Activated naive CD8-positive, alpha-beta T cell treated with anti-CD3 and anti-CD28 coated beads, Interleukin-2, amount 10 ng/mL, durations not matched to agents 7 days and 5 days (primary cell): ENCODE measurements around the gene TNFAIP2. TPM values are rescaled to one million over a fixed set of nuclear protein-coding genes. Genes with fewer than 3 reads are reported as not detected.

Experiments
- ATAC-seq: fragments of 150-1000 bp; cut with Tn5 transposase; one replicate; pipeline ENCODE4 v1.10.0; 2021; ENCODE audit warnings: low read depth, moderate library complexity
- POLR2A ChIA-PET: fragments of 350-600 bp; sonication (Branson Sonifier 250); formaldehyde crosslinking; loops from one replicate; lab custom pipeline; 2021; ENCODE audit warnings: antibody characterized with exemption; lab: Charles Lee
- DNase-seq: peaks from one replicate; pipeline ENCODE4 v3.0.0; 2021
- H3K27ac Mint-ChIP-seq: one replicate; pipeline ENCODE4 v1.8.0; 2022; ENCODE audit warnings: mild to moderate bottlenecking, mixed read lengths
- H3K27me3 Mint-ChIP-seq: one replicate; pipeline ENCODE4 v1.8.0; 2022; ENCODE audit warnings: mild to moderate bottlenecking, moderate library complexity, mixed read lengths
- H3K36me3 Mint-ChIP-seq: one replicate; pipeline ENCODE4 v1.8.0; 2021; ENCODE audit warnings: mild to moderate bottlenecking, mixed read lengths
- H3K4me1 Mint-ChIP-seq: one replicate; pipeline ENCODE4 v1.8.0; 2021; ENCODE audit warnings: mixed read lengths
- H3K4me3 Mint-ChIP-seq: one replicate; pipeline ENCODE4 v1.8.0; 2022; ENCODE audit warnings: mild to moderate bottlenecking, moderate library complexity, mixed read lengths
- H3K9me3 Mint-ChIP-seq: one replicate; pipeline ENCODE4 v1.8.0; 2021; ENCODE audit warnings: mixed read lengths
- total RNA-seq, 2 experiments: library from RNA; stranded (reverse); gene quantifications; one replicate each; pipeline ENCODE4 v1.2.3, GENCODE V29; 2021

TNFAIP2 gene
- total RNA-seq, 2 experiments from 2014 or later: 3.0 TPM

DNA sequence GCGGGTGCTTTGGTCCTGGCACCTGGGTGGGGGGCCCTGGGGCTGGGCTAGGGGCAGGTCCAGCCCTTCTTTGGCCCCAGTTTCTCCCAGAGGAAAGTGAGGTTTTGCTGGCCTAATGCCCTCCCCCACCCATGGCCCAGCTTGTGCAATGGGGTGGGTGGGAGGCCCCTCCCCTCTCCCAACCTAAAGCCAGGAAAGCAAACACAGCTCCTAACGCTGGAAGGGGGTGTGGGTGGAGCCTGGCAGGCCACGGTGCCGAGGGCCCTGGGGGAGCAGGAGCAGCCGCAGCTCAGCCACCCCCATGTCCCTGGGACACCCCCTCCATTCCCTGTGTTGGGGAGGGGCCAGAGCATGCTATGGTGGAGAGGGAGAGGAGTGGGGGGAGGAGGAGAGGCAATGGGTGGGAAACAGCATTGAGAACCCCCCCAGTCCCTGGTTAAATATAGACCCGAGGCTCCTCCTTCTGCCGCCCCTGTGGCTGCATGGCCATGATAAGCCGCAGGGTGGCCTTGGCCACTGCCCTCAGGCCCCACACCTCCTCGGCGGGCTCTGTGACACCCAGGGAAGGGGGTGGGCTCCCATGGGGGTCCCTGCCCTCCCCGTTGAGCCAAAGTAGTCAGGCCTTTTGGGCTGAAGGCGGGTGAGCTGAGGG lies 24.1 kb upstream of the TNFAIP2 start:
- POLR2A ChIA-PET: no interaction called here

DNA sequence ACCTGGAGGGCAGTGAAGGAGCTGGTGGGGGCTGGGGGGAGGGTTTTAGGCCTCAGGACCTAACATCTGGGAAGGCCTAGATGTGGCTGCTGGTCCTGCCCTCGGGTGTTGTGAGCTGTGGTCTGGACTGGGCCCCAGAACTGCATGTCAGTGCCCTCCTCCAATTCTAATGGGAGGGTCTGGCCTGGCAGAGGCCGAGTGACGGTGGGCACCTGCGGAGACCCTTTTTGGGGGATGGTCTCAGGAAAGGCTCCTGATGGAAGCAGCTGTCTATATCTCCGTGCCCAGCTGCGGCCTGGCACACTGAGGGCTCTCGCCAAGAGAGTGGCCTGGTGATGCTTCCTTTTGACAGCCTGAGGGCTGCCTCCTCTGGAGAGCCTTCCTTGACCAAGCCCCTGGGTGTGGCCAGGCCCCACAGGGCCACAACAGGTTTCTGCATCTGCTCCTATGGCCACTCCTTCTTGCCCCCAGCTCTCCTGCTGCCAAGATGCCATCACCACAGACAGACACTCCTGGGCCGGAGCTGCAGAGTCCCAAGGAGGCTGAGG lies 23.5 kb upstream of the TNFAIP2 start:
- DNase-seq: no peak
- H3K4me3 Mint-ChIP-seq: no peak overlapping the region
- H3K36me3 Mint-ChIP-seq: no peaks in the 10 kb centered on the region
- peaks cover 29% of the 10 kb centered on the region for H3K27me3 Mint-ChIP-seq
- H3K4me1 Mint-ChIP-seq: no peaks in the 10 kb centered on the region
- H3K9me3 Mint-ChIP-seq: no peaks in the 10 kb centered on the region
- ATAC-seq: no peak
- H3K27ac Mint-ChIP-seq: no peak overlapping the region
- POLR2A ChIA-PET: no interaction called here

More for the DNA sequence above, 24.1 kb upstream of the TNFAIP2 start:
- H3K36me3 Mint-ChIP-seq: no peaks in the 10 kb centered on the region
- H3K27me3 Mint-ChIP-seq: peaks cover 27% of the 10 kb centered on the region
- H3K4me3 Mint-ChIP-seq: no peak overlapping the region
- no peaks in the 10 kb centered on the region for H3K9me3 Mint-ChIP-seq
- H3K27ac Mint-ChIP-seq: no peak overlapping the region
- DNase-seq (no peak), ATAC-seq (no peak)
- no peaks in the 10 kb centered on the region for H3K4me1 Mint-ChIP-seq

DNA sequence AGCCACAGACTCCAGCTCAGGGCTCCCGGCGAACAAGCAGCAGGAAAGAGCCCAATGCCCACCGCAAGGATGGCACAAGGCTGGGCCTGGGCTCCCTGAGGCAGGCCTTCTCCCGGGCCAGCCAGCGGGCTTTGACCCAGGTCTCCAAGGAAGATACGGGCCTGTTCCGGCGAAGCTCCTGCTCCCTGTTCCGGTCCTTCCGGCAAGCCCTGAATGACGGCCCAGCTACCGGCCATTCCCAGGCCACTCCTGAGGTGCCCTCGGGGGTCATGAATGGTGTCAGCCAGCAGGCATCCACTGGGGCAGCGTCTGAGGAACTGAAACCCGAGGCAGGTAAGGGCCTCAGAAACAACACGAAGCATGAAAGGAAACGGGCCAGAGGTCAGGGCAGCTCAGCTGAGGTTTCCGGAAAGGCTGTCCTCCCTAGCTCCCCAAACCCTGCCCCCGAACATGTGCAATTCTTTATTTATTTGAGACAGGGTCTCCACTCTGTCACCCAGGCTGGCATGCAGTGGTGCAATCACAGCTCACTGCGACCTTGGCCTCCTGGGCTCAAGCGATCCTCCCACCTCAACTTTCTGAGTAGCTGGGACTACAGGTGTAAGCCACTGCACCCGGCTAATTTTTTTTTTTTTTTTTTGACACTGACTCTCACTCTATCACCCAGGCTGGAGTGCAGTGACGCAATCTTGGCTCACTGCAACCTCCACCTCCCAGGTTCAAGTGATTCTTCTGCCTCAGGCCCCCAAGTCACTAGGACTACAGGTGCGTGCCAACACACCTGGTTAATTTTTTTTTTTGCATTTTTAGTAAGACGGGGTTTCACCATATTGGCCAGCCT lies 22.8 kb upstream of the TNFAIP2 start:
- H3K27me3 Mint-ChIP-seq: peaks cover 36% of the 10 kb centered on the region
- peaks cover 2% of the 10 kb centered on the region for H3K4me1 Mint-ChIP-seq
- DNase-seq (no peak), ATAC-seq (no peak)
- H3K4me3 Mint-ChIP-seq: no peak overlapping the region
- POLR2A ChIA-PET: no interaction called here
- no peaks in the 10 kb centered on the region for H3K9me3 Mint-ChIP-seq
- no peak overlapping the region for H3K27ac Mint-ChIP-seq
- H3K36me3 Mint-ChIP-seq: no peaks in the 10 kb centered on the region

DNA sequence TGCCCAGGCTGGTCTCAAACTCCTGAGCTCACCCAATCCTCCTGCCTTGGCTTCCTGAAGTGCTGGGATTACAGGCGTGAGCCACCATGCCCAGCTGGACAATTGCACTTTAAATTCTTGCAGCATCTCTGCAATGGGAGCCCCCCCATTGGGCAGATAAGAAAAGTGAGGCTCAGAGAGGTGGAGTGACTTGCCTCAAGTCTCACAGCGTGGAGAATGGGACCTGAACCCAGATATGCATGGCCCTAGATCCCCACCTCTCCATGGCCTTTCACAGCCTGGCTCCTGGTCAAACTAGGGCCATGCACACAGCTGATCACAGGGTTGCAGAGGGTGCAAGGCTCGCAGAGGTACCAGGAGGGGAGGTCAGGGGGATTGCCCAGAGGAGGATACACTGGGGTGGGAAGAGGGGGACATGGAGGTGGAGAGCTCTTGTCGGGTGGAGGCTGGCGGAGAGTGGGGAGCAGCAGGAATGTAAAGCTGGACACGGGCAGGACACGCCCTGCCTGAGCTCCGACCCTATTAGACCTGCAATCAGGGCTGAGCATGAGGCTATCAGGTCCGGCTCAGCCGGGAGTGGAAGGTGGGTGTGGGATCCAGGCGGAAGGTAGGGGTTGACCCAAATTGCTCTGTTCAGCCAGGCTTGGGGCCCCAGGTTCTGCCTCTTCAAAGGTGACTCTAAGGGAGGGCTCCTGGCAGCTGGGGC lies 21.9 kb upstream of the TNFAIP2 start:
- H3K9me3 Mint-ChIP-seq: no peaks in the 10 kb centered on the region
- ATAC-seq (no peak), DNase-seq (no peak)
- no peaks in the 10 kb centered on the region for H3K36me3 Mint-ChIP-seq
- H3K27ac Mint-ChIP-seq: no peak overlapping the region
- H3K4me3 Mint-ChIP-seq: no peak overlapping the region
- POLR2A ChIA-PET: no interaction called here
- H3K4me1 Mint-ChIP-seq: peaks cover 2% of the 10 kb centered on the region
- H3K27me3 Mint-ChIP-seq: peaks cover 40% of the 10 kb centered on the region

DNA sequence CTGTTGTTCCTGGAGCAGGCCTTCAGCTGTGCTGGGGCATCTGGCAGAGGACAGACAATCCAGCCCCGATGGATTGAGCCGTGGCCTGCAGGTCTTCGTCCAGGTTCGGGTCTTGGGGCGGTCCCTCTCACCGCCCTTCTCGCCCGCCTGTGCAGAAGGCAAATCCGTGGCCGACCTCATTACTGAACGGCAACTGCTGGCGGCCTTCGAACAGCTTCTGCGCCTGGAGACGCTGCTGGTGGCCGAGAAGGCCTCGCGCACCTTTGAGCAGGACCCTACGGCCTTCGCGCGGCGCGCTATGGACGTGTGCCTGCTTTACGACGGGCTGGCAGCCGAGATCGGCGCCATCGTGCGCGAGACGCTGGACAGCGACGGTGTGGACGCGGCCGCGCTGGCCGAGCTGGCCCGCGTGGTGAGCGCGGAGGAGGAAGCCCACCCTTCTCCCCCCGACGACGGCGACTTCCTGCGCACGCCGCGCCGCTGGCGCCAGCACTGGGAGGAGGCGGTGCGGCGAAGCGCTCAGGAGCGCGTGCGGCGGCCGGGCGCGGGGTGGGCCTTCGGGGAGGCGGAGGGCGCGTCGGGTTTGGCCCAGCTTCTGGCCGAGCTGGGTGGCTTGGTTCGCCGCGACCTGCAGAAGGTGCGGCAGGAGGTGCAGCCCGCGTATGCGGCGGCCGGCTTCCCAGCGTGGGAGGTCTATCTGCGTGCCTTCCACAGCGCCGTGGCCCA lies 21.1 kb upstream of the TNFAIP2 start:
- H3K36me3 Mint-ChIP-seq: no peaks in the 10 kb centered on the region
- no peak overlapping the region for H3K27ac Mint-ChIP-seq
- peaks cover 37% of the 10 kb centered on the region for H3K27me3 Mint-ChIP-seq
- H3K9me3 Mint-ChIP-seq: no peaks in the 10 kb centered on the region
- no peak for DNase-seq
- H3K4me1 Mint-ChIP-seq: peaks cover 2% of the 10 kb centered on the region
- POLR2A ChIA-PET: no interaction called here
- H3K4me3 Mint-ChIP-seq: no peak overlapping the region
- no peak for ATAC-seq

DNA sequence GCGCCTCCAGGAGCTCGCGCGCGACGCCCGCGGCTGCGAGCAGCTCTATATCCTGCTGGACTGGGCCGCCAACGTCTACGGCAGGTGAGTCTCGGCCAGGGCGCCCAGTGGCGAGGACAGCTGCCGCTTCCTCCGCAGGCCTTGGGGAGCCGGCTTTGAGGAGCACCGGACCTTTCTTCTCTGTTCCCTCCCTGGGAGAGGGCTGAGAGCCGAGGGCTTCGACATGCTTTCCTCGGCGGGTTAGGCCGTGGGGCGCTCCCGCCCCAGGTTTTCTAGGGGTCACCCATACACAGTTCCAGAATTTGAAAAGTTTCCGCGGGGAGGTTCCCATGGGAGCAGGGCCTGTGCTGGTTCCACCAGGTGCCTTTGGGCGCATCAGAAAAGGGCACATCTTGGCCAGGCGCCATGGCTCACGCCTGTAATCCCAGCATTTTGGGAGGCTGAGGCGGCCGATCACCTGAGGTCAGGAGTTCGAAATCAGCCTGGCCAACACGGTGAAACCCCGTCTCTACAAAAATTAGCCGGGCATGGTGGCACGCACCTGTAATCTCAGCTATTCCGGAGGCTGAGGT lies 20.5 kb upstream of the TNFAIP2 start:
- Mint-ChIP-seq H3K36me3 (no peaks in the 10 kb centered on the region), H3K9me3 (no peaks in the 10 kb centered on the region), H3K27ac (no peak overlapping the region), H3K4me3 (no peak overlapping the region), H3K4me1 (peaks cover 2% of the 10 kb centered on the region), H3K27me3 (peaks cover 37% of the 10 kb centered on the region)
- DNase-seq (no peak), ATAC-seq (no peak)
- POLR2A ChIA-PET: no interaction called here

DNA sequence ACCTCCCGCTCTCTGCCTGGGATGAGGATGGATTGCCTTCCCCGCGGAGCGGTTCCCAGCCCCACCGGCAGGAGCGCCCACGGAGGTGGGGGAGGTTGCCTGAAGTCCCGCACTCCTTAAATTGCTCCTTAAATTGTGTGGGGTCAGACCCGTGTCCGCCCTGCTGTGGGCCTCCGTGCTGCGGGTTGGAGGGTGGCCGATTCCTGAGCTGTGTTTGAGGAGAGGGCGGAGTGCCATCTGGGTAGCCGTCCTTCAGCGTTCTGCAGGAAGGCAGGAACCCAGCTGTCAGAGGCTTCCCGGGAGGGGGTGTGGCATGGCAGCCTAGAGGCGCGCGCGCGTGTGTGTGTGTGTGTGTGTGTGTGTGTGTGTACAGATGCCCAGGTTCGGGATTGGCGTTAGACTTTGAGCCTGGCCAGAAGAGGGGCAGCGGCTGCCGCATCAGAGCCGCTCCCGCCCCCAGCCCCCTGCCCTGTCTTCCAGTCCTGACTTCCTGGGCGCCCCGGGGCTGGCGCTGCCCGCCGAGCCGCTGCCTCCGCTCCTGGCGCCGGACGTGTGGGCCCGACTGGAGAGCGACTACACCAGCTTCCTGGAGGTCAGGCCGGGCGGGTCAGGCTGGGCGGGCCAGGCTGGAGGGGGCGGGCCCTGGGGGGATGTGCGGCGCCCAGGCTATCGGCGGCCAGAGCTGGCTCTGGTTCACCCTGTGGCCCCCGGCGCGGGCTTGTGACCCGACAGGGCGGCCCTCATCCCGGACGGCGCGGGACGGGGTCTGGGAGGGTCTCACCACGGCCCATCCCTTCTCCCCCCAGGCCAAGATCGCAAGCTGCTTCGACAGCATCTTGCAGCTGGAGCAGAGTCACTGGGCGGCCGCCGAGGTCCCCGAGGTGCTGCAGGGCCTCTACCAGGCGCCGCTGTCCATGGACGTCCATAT lies 19.5 kb upstream of the TNFAIP2 start:
- Mint-ChIP-seq H3K4me1 (peaks cover 2% of the 10 kb centered on the region), H3K9me3 (no peaks in the 10 kb centered on the region), H3K27ac (no peak overlapping the region), H3K4me3 (no peak overlapping the region), H3K36me3 (no peaks in the 10 kb centered on the region), H3K27me3 (peaks cover 37% of the 10 kb centered on the region)
- ATAC-seq (no peak), DNase-seq (no peak)
- POLR2A ChIA-PET: no interaction called here

DNA sequence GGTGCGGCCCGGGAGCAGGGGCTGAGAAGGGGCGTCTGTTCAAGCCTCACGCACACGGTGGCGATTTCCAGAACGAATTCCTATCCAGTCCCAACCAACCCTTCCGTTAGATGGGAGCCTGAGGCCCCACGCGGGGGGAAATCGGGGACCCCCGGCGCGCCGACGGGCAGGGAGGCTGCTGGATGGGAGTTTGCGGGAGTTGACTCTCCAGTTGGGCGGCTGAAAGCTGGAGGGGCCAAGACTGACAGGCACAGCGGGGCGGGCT lies 18.9 kb upstream of the TNFAIP2 start:
- no peaks in the 10 kb centered on the region for H3K9me3 Mint-ChIP-seq
- H3K36me3 Mint-ChIP-seq: no peaks in the 10 kb centered on the region
- POLR2A ChIA-PET: interaction anchor here (0.5 kb wide), 1 partner anchor 191 kb away, joined by 3 read pairs; no protein-coding TSS in a partner anchor
- peaks cover 37% of the 10 kb centered on the region for H3K27me3 Mint-ChIP-seq
- no peak overlapping the region for H3K27ac Mint-ChIP-seq
- peaks cover 2% of the 10 kb centered on the region for H3K4me1 Mint-ChIP-seq
- no peak overlapping the region for H3K4me3 Mint-ChIP-seq
- no peak for ATAC-seq
- no peak for DNase-seq

DNA sequence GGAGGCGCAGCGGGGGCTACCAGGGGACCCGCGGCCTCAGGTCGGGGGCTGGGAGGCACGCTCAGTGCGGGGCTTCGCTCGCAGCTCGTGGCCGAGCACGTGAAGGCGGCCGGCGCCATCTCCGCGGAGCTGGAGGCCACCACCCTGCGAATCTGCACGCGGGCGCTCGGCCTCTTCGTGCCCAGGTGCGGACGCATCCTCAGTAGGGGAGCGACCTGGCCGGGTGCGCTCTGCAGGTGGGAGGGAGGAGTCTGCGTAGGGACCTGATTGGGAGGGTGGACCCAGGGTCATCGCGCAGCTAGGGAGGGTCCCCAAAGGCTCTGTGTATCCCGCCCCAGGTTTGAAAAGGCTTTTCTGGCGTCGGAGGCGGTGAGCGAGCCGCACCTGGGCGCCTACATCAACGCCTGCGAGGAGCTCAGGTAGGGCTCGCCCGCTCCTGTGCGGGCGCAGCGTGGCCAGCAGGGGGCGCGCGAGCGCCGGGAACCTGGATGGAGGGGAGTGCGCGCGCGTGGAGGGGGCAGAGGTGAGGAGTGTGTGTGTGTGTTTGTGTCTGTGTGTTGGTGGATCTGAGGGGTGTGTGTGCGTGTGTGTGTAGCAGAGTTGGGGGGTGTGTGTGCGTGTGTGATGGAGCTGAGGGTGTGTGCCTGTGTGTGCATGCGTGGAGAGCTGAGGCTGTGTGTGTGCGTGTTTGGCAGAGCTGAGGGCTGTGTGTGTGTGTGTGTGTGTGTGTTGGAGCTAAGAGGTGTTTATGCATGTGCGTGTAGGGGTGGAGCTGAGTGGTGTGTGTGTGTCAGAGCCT lies 18.4 kb upstream of the TNFAIP2 start:
- Mint-ChIP-seq H3K36me3 (no peaks in the 10 kb centered on the region), H3K4me3 (no peak overlapping the region), H3K4me1 (peaks cover 2% of the 10 kb centered on the region), H3K27ac (no peak overlapping the region), H3K27me3 (peaks cover 37% of the 10 kb centered on the region), H3K9me3 (no peaks in the 10 kb centered on the region)
- peak; percentile 84 for ATAC-seq
- peak; percentile 85 for DNase-seq
- POLR2A ChIA-PET: interaction anchor here (0.5 kb wide), 1 partner anchor 191 kb away, joined by 3 read pairs; no protein-coding TSS in a partner anchor

DNA sequence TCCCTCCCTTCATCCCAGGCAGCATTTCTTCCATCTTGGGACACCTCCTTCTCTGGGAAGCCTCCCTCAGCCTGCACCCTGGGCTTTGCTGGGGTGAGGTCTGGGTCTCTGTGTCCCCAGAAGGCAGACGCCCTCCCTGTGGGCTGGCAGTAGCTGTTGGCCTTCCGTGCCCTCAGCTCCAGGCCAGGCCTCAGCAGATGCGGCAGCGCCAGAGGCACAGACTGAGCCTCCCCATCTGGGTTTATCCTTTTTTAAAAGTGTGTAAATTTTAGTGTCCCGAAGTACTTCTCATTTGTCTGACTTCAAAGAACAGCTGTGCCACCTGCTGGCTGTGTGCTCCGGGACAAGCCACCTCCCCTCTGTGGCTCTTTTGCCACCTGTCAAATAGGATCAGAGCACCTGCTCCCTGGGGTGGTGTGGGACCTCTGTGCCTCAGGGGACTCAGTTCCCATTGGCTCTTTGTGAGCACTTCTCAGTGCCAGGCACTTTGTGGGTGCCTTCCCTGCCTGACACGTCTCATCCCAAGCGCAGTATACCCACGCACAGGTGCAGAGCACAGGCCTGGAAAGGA lies 17.6 kb upstream of the TNFAIP2 start:
- peaks cover 37% of the 10 kb centered on the region for H3K27me3 Mint-ChIP-seq
- no peak overlapping the region for H3K4me3 Mint-ChIP-seq
- no peak overlapping the region for H3K27ac Mint-ChIP-seq
- POLR2A ChIA-PET: no interaction called here
- H3K9me3 Mint-ChIP-seq: no peaks in the 10 kb centered on the region
- ATAC-seq (no peak), DNase-seq (no peak)
- H3K4me1 Mint-ChIP-seq: peaks cover 2% of the 10 kb centered on the region
- H3K36me3 Mint-ChIP-seq: no peaks in the 10 kb centered on the region

DNA sequence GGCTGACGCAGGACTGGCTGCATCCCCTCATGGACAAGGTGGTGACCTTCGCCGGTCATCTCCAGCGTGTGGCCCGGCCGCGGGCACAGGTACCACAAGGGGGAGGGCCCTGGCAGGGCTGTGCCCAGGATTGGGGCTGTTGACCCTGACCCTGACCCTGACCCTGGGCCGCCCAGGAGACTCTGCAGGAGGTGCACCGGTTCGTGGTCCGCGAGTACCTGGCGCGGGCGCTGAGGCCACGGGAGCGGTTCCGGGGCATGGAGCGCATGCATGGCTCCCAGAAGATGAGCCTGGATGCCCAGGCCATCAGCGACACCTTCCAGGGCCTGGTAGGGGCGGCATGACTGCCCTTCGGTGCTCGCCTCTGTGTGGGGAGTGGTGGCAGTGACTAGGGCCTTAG lies 15.8 kb upstream of the TNFAIP2 start:
- ATAC-seq (no peak), DNase-seq (no peak)
- Mint-ChIP-seq H3K9me3 (no peaks in the 10 kb centered on the region), H3K36me3 (no peaks in the 10 kb centered on the region), H3K4me3 (no peak overlapping the region), H3K27ac (no peak overlapping the region), H3K4me1 (peaks cover 4% of the 10 kb centered on the region), H3K27me3 (peaks cover 24% of the 10 kb centered on the region)
- POLR2A ChIA-PET: no interaction called here
